GM08714 (cell line): ENCODE data around the gene DLG2.

ENCODE experiments used
- H3K4me3 ChIP-seq: fragments of 200-500 bp; sonication (Bioruptor generic); 2 replicates; pipeline ENCODE4 v1.5.1; 2014; ENCODE audit warnings: mild to moderate bottlenecking, low read length, inconsistent platforms
- ZNF274 ChIP-seq: IDR thresholded peaks from 2 replicates; pipeline ENCODE4 v1.6.1; 2012; ENCODE audit warnings: mild to moderate bottlenecking, low read depth, low read length

DLG2 gene

GRCh38 chr11:84105148-84105547 is 1522.0 kb downstream of the DLG2 start:
- H3K4me3 ChIP-seq = no peak overlapping the region
- no peak for TF ChIP-seq ZNF274

- no peak overlapping the region for H3K4me3 ChIP-seq
Observed at GRCh38 chr11:84103096-84103495, 1524.0 kb downstream of the DLG2 start.

GRCh38 chr11:84097186-84097585 is 1530.0 kb downstream of the DLG2 start:
- H3K4me3 ChIP-seq = no peak overlapping the region
- no peak for TF ChIP-seq ZNF274

More at GRCh38 chr11:84103096-84103495, 1524.0 kb downstream of the DLG2 start:
- TF ChIP-seq ZNF274 = no peak

GRCh38 chr11:84091212-84091986 is 1535.7 kb downstream of the DLG2 start:
- H3K4me3 ChIP-seq = no peak overlapping the region
- TF ChIP-seq ZNF274 = no peak

GRCh38 chr11:84089072-84090057 is 1537.8 kb downstream of the DLG2 start:
- H3K4me3 ChIP-seq = no peak overlapping the region
- no peak for TF ChIP-seq ZNF274

DNA sequence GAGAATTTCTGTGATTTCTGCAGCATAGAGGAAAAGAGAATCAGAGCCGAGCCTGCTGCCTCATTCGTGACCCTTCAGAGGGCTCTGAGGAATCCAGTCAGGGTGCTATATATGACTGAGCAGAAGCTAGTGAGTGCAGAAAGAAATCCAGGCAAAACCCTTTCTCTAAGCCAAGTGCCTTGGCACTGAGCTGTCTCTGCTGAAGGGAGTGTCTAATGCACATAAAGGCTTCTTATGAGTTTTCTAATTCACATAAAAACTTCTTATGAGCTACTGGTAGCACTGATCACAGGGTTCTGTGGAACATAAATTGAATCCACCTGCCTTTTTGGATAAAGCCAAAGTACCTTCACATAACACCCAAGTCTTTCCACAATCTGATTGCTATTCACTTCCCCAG is 1555.3 kb downstream of the DLG2 start:
- no peak for TF ChIP-seq ZNF274
- H3K4me3 ChIP-seq = no peak overlapping the region

- TF ChIP-seq ZNF274 = no peak
- no peak overlapping the region for H3K4me3 ChIP-seq
Observed at GRCh38 chr11:84069048-84069447, 1558.1 kb downstream of the DLG2 start.

DNA sequence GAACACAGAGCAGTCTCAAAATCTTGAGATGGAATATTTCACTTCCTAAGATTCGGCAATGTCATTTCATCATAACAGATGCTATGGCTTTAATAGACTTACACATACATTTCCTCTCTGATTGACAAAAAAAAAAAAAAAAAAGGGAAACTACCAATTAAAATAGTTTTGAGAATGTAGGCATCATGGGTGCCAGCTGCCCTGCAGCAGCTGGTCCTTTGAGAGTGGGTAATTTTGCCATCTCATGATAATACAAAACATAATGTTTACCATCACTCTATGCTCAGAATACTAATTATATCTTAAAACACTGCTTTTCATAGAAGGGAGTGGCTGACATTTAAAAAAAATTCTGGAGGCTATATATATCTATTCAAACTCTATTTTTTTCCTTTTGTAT is 1565.4 kb downstream of the DLG2 start:
- no peak for TF ChIP-seq ZNF274
- H3K4me3 ChIP-seq = no peak overlapping the region

GRCh38 chr11:84056653-84057376 is 1570.3 kb downstream of the DLG2 start:
- TF ChIP-seq ZNF274 = no peak
- H3K4me3 ChIP-seq = no peak overlapping the region

- no peak for TF ChIP-seq ZNF274
Observed at GRCh38 chr11:84045146-84045545, 1582.0 kb downstream of the DLG2 start.

GRCh38 chr11:84044706-84045105 is 1582.4 kb downstream of the DLG2 start:
- no peak overlapping the region for H3K4me3 ChIP-seq
- TF ChIP-seq ZNF274 = no peak

More at GRCh38 chr11:84045146-84045545, 1582.0 kb downstream of the DLG2 start:
- H3K4me3 ChIP-seq = no peak overlapping the region

DNA sequence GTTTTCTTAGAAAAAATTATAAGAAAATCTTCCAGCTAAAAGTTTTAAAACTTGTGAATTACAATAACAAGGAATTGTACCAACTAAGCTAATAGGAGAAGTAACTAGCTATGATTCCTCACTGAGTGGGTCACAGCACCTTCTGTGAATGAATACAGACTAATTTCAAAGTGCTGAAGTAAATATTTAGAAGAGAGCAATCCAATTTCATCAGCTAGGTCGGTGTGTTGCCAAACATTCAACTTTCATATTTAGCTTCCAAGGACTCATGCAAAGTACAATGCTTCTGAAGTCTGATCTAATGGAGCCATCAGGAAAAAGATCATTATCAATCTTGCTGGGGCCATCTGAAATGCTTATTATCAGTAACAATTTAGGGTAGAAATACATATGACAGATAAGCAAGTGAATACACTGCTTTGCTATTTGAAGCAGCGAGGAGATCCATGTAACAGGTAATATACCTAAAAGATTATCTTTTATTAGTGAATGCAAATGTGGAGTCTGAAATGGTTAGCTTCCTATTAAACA is 1590.4 kb downstream of the DLG2 start:
- TF ChIP-seq ZNF274 = no peak
- no peak overlapping the region for H3K4me3 ChIP-seq

- TF ChIP-seq ZNF274 = no peak
- H3K4me3 ChIP-seq = no peak overlapping the region
Observed at GRCh38 chr11:84035645-84036044, 1591.5 kb downstream of the DLG2 start.

DNA sequence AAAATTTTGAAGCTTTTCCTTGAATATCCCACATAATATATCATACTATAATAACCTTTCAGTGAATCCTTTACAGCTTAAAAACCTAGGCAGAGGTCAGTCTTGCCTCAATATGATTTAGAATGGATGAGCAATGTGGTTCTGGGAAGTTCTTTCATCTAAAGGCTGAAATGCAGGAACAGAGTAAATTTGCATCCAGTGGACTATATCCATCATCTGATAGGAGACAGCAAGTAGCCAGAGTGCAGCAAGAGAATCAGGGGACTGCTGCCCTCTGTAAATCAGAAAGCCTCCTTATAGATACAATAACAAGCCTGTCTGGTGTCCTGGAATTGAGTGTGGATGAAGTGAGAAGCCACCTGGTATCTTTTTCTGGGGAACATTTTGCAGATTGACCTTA is 1592.7 kb downstream of the DLG2 start:
- TF ChIP-seq ZNF274 = no peak
- no peak overlapping the region for H3K4me3 ChIP-seq
